Measurements from ENCODE around the gene SLC2A4RG. TPM values are rescaled to one million over a fixed set of nuclear protein-coding genes. Genes with fewer than 3 reads are reported as not detected.

The SLC2A4RG gene
- 10 to 100 TPM in 1 of 2 donors, 1 to 10 TPM in 1; 5.5 to 51.0 TPM for total RNA-seq
- 10 to 100 TPM; 55.2 to 79.1 TPM for polyA plus RNA-seq (ENCODE audit: insufficient read length in 2 of 2)
- long read RNA-seq, donor 1, transcript SLC2A4RG-201 (8 exons, 1,731 nt): major isoform, 8 of 9 reads
- long read RNA-seq, donor 1, partial matches to known transcripts: 0 of 9 reads
- long read RNA-seq, donor 1, other reads (novel, unspliced or antisense): 0 of 9 reads
- long read RNA-seq, donor 2, partial matches to known transcripts: 0 of 2 reads
- long read RNA-seq, donor 2, other reads (novel, unspliced or antisense): 0 of 2 reads
- long read RNA-seq, donor 3, partial matches to known transcripts: 0 of 2 reads
- long read RNA-seq, donor 3, other reads (novel, unspliced or antisense): 0 of 2 reads
- long read RNA-seq, donor 4, transcript SLC2A4RG-208 (2 exons, 502 nt): minor isoform, 8 of 85 reads
- long read RNA-seq, donor 4, transcript SLC2A4RG-201 (8 exons, 1,731 nt): major isoform, 33 of 85 reads
- long read RNA-seq, donor 4, partial matches to known transcripts: 42 of 85 reads
- long read RNA-seq, donor 4, other reads (novel, unspliced or antisense): 0 of 85 reads

- WGBS (ENCODE audit: insufficient coverage): 1% methylated on average over 130 of the region's 136 CpGs
- peaks cover 75% of the 10 kb centered on the region for H3K36me3 ChIP-seq (ENCODE audit: control insufficient read depth, insufficient read depth, low read length)
- H3K27me3 ChIP-seq (ENCODE audit: control insufficient read depth, insufficient read depth, low read length): no peaks in the 10 kb centered on the region
- peaks cover 53% of the 10 kb centered on the region for H3K4me1 ChIP-seq (ENCODE audit: control insufficient read depth, insufficient read depth, low read length)
- H3K9me3 ChIP-seq (ENCODE audit: control insufficient read depth, insufficient read depth, low read length): no peaks in the 10 kb centered on the region
- DNase-seq (ENCODE audit: low read depth in 4 of 6, low spot score in 6 of 6): peak in 4 of 6 donors; percentile 63 to 92 (median 76)
- peak within 1 kb of the TSS; percentile 89 for H3K27ac ChIP-seq (ENCODE audit: low read depth, low read length)
- H3K4me3 ChIP-seq (ENCODE audit: low read depth, low read length): peak within 1 kb of the TSS; percentile 68
These were observed at the start of gene SLC2A4RG for GRCh38 chr20:63739130-63740069. Gene SLC2A4RG (plus strand): TSS chr20:63739776. CDS start chr20:63739913, 137 bp downstream.

GRCh38 chr20:63690003-63690897, 49.3 kb upstream of the SLC2A4RG start:
- Histone ChIP-seq H3K36me3 (ENCODE audit: control insufficient read depth, insufficient read depth, low read length) (peaks cover 97% of the 10 kb centered on the region), H3K9me3 (ENCODE audit: control insufficient read depth, insufficient read depth, low read length) (no peaks in the 10 kb centered on the region), H3K27me3 (ENCODE audit: control insufficient read depth, insufficient read depth, low read length) (no peaks in the 10 kb centered on the region), H3K4me3 (ENCODE audit: low read depth, low read length) (no peak overlapping the region), H3K4me1 (ENCODE audit: control insufficient read depth, insufficient read depth, low read length) (peaks cover 26% of the 10 kb centered on the region), H3K27ac (ENCODE audit: low read depth, low read length) (no peak overlapping the region)
- no peak for DNase-seq (ENCODE audit: low read depth in 4 of 6, low spot score in 6 of 6)
- 93% methylated on average over 33 of the region's 40 CpGs for WGBS (ENCODE audit: insufficient coverage)

GRCh38 chr20:63690898-63691710, 48.5 kb upstream of the SLC2A4RG start:
- peaks cover 22% of the 10 kb centered on the region for H3K4me1 ChIP-seq (ENCODE audit: control insufficient read depth, insufficient read depth, low read length)
- DNase-seq (ENCODE audit: low read depth in 4 of 6, low spot score in 6 of 6): no peak
- peaks cover 97% of the 10 kb centered on the region for H3K36me3 ChIP-seq (ENCODE audit: control insufficient read depth, insufficient read depth, low read length)
- 88% methylated on average over 23 of the region's 24 CpGs for WGBS (ENCODE audit: insufficient coverage)
- H3K27me3 ChIP-seq (ENCODE audit: control insufficient read depth, insufficient read depth, low read length): no peaks in the 10 kb centered on the region
- no peak overlapping the region for H3K4me3 ChIP-seq (ENCODE audit: low read depth, low read length)
- H3K9me3 ChIP-seq (ENCODE audit: control insufficient read depth, insufficient read depth, low read length): no peaks in the 10 kb centered on the region
- H3K27ac ChIP-seq (ENCODE audit: low read depth, low read length): no peak overlapping the region

GRCh38 chr20:63691711-63692435, 47.7 kb upstream of the SLC2A4RG start:
- H3K4me3 ChIP-seq (ENCODE audit: low read depth, low read length): no peak overlapping the region
- 91% methylated on average over 18 of the region's 21 CpGs for WGBS (ENCODE audit: insufficient coverage)
- H3K9me3 ChIP-seq (ENCODE audit: control insufficient read depth, insufficient read depth, low read length): no peaks in the 10 kb centered on the region
- no peak overlapping the region for H3K27ac ChIP-seq (ENCODE audit: low read depth, low read length)
- no peak for DNase-seq (ENCODE audit: low read depth in 4 of 6, low spot score in 6 of 6)
- H3K4me1 ChIP-seq (ENCODE audit: control insufficient read depth, insufficient read depth, low read length): peaks cover 22% of the 10 kb centered on the region
- peaks cover 97% of the 10 kb centered on the region for H3K36me3 ChIP-seq (ENCODE audit: control insufficient read depth, insufficient read depth, low read length)
- no peaks in the 10 kb centered on the region for H3K27me3 ChIP-seq (ENCODE audit: control insufficient read depth, insufficient read depth, low read length)

GRCh38 chr20:63692436-63693082, 47.0 kb upstream of the SLC2A4RG start:
- no peak for DNase-seq (ENCODE audit: low read depth in 4 of 6, low spot score in 6 of 6)
- H3K9me3 ChIP-seq (ENCODE audit: control insufficient read depth, insufficient read depth, low read length): no peaks in the 10 kb centered on the region
- 80% methylated on average over 14 of the region's 20 CpGs for WGBS (ENCODE audit: insufficient coverage)
- H3K27ac ChIP-seq (ENCODE audit: low read depth, low read length): no peak overlapping the region
- H3K4me3 ChIP-seq (ENCODE audit: low read depth, low read length): no peak overlapping the region
- H3K27me3 ChIP-seq (ENCODE audit: control insufficient read depth, insufficient read depth, low read length): no peaks in the 10 kb centered on the region
- peaks cover 22% of the 10 kb centered on the region for H3K4me1 ChIP-seq (ENCODE audit: control insufficient read depth, insufficient read depth, low read length)
- peaks cover 97% of the 10 kb centered on the region for H3K36me3 ChIP-seq (ENCODE audit: control insufficient read depth, insufficient read depth, low read length)

GRCh38 chr20:63693083-63693732, 46.4 kb upstream of the SLC2A4RG start:
- DNase-seq (ENCODE audit: low read depth in 4 of 6, low spot score in 6 of 6): no peak
- WGBS (ENCODE audit: insufficient coverage): 98% methylated on average over 8 of the region's 10 CpGs

GRCh38 chr20:63693733-63694583, 45.6 kb upstream of the SLC2A4RG start:
- DNase-seq (ENCODE audit: low read depth in 4 of 6, low spot score in 6 of 6): no peak
- Histone ChIP-seq H3K4me3 (ENCODE audit: low read depth, low read length) (no peak overlapping the region), H3K27ac (ENCODE audit: low read depth, low read length) (no peak overlapping the region), H3K4me1 (ENCODE audit: control insufficient read depth, insufficient read depth, low read length) (peaks cover 23% of the 10 kb centered on the region), H3K36me3 (ENCODE audit: control insufficient read depth, insufficient read depth, low read length) (peaks cover 97% of the 10 kb centered on the region), H3K9me3 (ENCODE audit: control insufficient read depth, insufficient read depth, low read length) (no peaks in the 10 kb centered on the region), H3K27me3 (ENCODE audit: control insufficient read depth, insufficient read depth, low read length) (no peaks in the 10 kb centered on the region)
- 98% methylated on average over 21 of the region's 21 CpGs for WGBS (ENCODE audit: insufficient coverage)

More at GRCh38 chr20:63693083-63693732, 46.4 kb upstream of the SLC2A4RG start:
- H3K9me3 ChIP-seq (ENCODE audit: control insufficient read depth, insufficient read depth, low read length): no peaks in the 10 kb centered on the region
- peaks cover 97% of the 10 kb centered on the region for H3K36me3 ChIP-seq (ENCODE audit: control insufficient read depth, insufficient read depth, low read length)
- H3K27ac ChIP-seq (ENCODE audit: low read depth, low read length): no peak overlapping the region
- no peak overlapping the region for H3K4me3 ChIP-seq (ENCODE audit: low read depth, low read length)
- H3K27me3 ChIP-seq (ENCODE audit: control insufficient read depth, insufficient read depth, low read length): no peaks in the 10 kb centered on the region
- peaks cover 24% of the 10 kb centered on the region for H3K4me1 ChIP-seq (ENCODE audit: control insufficient read depth, insufficient read depth, low read length)

All from spinal cord (tissue), 10 donors.